Dedifferentiated amniotic fluid mesenchymal stem cell (primary cell): ENCODE measurements around the gene ZFC3H1.
"Not testable (repeated sequence)": the region's sequence is repeated elsewhere in the genome, so short reads cannot be mapped to it uniquely, and the experiment has no call there.

Source experiments
- DNase-seq: peaks from one replicate; pipeline ENCODE4 v3.0.0-alpha.2; 2016; ENCODE audit errors: extremely low spot score

ZFC3H1 gene

GRCh38 chr12:71576496-71576895 lies 87.2 kb downstream of the ZFC3H1 start:
- DNase-seq, result no peak

DNA sequence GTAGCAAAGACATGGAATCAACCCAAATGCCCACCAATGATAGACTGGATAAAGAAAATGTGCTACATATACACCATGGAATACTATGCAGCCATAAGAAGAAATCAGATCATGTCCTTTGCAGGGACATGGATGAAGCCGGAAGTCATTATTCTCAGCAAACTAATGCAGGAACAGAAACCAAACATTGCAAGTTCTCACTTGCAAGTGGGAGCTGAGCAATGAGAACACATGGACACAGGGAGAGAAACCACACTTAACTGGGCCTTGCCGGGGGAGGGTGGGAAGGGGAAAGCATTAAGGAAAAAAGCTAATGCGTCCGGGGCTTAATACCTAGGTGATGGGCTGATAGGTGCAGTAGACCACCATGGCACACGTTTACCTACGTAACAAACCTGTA lies 93.8 kb downstream of the ZFC3H1 start:
- not testable (repeated sequence) for DNase-seq

GRCh38 chr12:71567537-71567936 lies 96.1 kb downstream of the ZFC3H1 start:
- no peak for DNase-seq

DNA sequence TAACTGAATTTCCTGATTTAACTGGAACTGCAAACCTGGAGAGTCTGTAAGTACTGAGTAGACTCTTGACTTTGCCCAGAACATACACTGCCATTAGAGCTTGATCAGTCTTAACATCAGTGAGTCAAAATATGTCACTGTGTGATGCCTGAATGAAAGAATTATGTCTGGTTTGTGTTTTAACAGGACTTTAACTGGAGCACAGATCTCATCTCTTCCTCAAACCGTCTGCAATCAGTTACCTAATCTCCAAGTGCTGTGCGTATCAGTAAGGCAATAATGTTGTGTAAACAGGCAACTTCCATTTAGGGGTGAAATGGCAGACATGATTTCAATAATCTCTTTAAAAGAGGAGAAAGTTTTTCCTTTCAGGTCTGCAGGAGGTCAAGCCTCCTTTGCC lies 97.0 kb downstream of the ZFC3H1 start:
- DNase-seq, result no peak

GRCh38 chr12:71565535-71565934 lies 98.1 kb downstream of the ZFC3H1 start:
- DNase-seq, result no peak

GRCh38 chr12:71562676-71563595 lies 100.7 kb downstream of the ZFC3H1 start:
- no peak for DNase-seq
